GM21825 (cell line): Measurements from ENCODE around the gene SLC5A10.

Experiments used
- ATAC-seq: cut with Tn5 transposase; IDR thresholded peaks from one replicate; pipeline ENCODE4 v1.9.1; 2021; ENCODE audit warnings: mild to moderate bottlenecking, moderate library complexity; ENCODE audit not compliant: unreplicated experiment

Gene SLC5A10

GRCh38 chr17:18963126-18964017 is 11.4 kb downstream of the SLC5A10 start:
- ATAC-seq = no peak

GRCh38 chr17:18964018-18964351 is 12.0 kb downstream of the SLC5A10 start:
- ATAC-seq = no peak

- ATAC-seq = no peak
Observed at GRCh38 chr17:18964550-18964949, 12.6 kb downstream of the SLC5A10 start.

GRCh38 chr17:18965530-18966236 is 13.7 kb downstream of the SLC5A10 start:
- no peak for ATAC-seq

GRCh38 chr17:18966831-18967624 is 15.1 kb downstream of the SLC5A10 start:
- no peak for ATAC-seq

- no peak for ATAC-seq
Observed at GRCh38 chr17:18967916-18968315, 16.0 kb downstream of the SLC5A10 start.

- no peak for ATAC-seq
Observed at GRCh38 chr17:18968345-18968744, 16.4 kb downstream of the SLC5A10 start.

GRCh38 chr17:18968945-18969887 is 17.3 kb downstream of the SLC5A10 start:
- no peak for ATAC-seq

- no peak for ATAC-seq
Observed at GRCh38 chr17:18970582-18971480, 18.9 kb downstream of the SLC5A10 start.

- ATAC-seq = no peak
Observed at GRCh38 chr17:18971801-18972200, 19.8 kb downstream of the SLC5A10 start.

GRCh38 chr17:18974407-18975149 is 22.6 kb downstream of the SLC5A10 start:
- ATAC-seq = no peak

- no peak for ATAC-seq
Observed at GRCh38 chr17:18975597-18975996, 23.6 kb downstream of the SLC5A10 start.

GRCh38 chr17:18976201-18976600 is 24.2 kb downstream of the SLC5A10 start:
- ATAC-seq = no peak

- ATAC-seq = no peak
Observed at GRCh38 chr17:18977021-18977420, 25.1 kb downstream of the SLC5A10 start.

- ATAC-seq = no peak
Observed at GRCh38 chr17:18977646-18978045, 25.7 kb downstream of the SLC5A10 start.

GRCh38 chr17:18978050-18978449 is 26.1 kb downstream of the SLC5A10 start:
- ATAC-seq = no peak

GRCh38 chr17:18978655-18979054 is 26.7 kb downstream of the SLC5A10 start:
- no peak for ATAC-seq

GRCh38 chr17:18980682-18981334 is 28.8 kb downstream of the SLC5A10 start:
- ATAC-seq = no peak
